NB4 (cell line): ENCODE data around the gene U2AF2.

Experiments used
- CTCF ChIP-seq: IDR thresholded peaks from one replicate; pipeline ENCODE4 v1.5.1; 2012; ENCODE audit warnings: low read depth, low read length
- MYC ChIP-seq: IDR thresholded peaks from 2 replicates; pipeline ENCODE4 v1.6.1; 2011; ENCODE audit warnings: low read depth, low read length
- POLR2A ChIP-seq: IDR thresholded peaks from 2 replicates; pipeline ENCODE4 v1.6.1; 2011; ENCODE audit warnings: mild to moderate bottlenecking; ENCODE audit not compliant: insufficient read length; ENCODE audit errors: extremely low read depth
- TF ChIP-seq, protein P1 (sequence below): IDR thresholded peaks from 2 replicates; pipeline ENCODE4 v1.6.1; 2011; ENCODE audit warnings: low read depth, low read length

DNA sequence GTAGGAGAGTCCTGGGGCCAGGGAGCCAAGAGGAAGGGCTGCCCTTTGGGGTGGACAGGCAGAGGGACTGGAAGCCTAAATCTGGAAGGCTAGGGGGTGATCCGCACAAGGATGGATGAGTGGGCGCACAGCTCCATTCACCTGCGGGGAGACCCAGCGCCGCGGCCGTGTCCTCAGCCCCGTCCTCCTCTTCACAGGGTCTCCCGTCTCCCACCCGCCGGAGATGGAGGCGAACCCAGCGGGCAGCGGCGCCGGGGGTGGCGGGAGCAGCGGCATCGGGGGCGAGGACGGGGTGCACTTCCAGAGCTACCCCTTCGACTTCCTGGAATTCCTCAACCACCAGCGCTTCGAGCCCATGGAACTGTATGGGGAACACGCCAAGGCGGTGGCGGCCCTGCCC, 41.4 kb upstream of the U2AF2 start:
- TF ChIP-seq POLR2A (no peak), CTCF (no peak), MYC (no peak)
- TF ChIP-seq, protein P1, sequence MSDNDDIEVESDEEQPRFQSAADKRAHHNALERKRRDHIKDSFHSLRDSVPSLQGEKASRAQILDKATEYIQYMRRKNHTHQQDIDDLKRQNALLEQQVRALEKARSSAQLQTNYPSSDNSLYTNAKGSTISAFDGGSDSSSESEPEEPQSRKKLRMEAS: no peak
